ENCODE data around the gene NCK2. TPM values are rescaled to one million over a fixed set of nuclear protein-coding genes. Genes with fewer than 3 reads are reported as not detected.

Gene NCK2
- total RNA-seq, 4 donors from 2014 or later: 56.1 to 69.6 (median 58.7) TPM

DNA sequence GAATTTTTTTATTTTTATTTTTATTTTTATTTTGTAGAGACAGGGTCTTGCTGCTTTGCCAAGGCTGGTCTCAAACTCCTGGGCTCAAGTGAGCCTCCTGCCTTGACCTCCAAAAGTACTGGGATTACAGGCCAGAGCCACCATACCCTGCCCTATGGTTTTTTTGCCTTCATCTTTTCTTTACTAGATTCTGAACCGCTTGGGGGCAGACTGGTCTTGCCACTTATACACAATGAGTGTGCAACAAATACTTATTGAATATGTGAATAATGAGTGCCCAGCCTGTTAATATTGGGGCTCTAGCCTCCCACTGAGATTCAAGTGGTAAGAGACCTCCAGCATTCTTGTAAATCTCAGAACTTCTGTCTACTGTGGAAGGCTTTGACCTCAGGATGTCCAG lies 3.9 kb downstream of the NCK2 start:
- intact Hi-C loops (cut with DNase I; ENCODE audit: low total_unique reads): no loop called here
- H3K4me3 ChIP-seq (ENCODE audit: low read depth, poor library complexity, severe bottlenecking): no peak overlapping the region
- WGBS, 2 donors: 74 to 79% methylated on average over 1 of the region's 1 CpG
- TF ChIP-seq, protein P1, sequence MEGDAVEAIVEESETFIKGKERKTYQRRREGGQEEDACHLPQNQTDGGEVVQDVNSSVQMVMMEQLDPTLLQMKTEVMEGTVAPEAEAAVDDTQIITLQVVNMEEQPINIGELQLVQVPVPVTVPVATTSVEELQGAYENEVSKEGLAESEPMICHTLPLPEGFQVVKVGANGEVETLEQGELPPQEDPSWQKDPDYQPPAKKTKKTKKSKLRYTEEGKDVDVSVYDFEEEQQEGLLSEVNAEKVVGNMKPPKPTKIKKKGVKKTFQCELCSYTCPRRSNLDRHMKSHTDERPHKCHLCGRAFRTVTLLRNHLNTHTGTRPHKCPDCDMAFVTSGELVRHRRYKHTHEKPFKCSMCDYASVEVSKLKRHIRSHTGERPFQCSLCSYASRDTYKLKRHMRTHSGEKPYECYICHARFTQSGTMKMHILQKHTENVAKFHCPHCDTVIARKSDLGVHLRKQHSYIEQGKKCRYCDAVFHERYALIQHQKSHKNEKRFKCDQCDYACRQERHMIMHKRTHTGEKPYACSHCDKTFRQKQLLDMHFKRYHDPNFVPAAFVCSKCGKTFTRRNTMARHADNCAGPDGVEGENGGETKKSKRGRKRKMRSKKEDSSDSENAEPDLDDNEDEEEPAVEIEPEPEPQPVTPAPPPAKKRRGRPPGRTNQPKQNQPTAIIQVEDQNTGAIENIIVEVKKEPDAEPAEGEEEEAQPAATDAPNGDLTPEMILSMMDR (IDR thresholded peaks at IDR 0.05): no peak
- no peak for TF ChIP-seq POLR2A (IDR thresholded peaks at IDR 0.05)
- no peak for DNase-seq (ENCODE audit: low spot score in 2 of 2)

- H3K4me3 ChIP-seq (ENCODE audit: low read depth, poor library complexity, severe bottlenecking): no peak overlapping the region
- TF ChIP-seq, protein P1 (IDR thresholded peaks at IDR 0.05): no peak
- TF ChIP-seq POLR2A (IDR thresholded peaks at IDR 0.05): no peak
- intact Hi-C loops (cut with DNase I; ENCODE audit: low total_unique reads): loop anchor here (10.0 kb wide), 1 partner anchor 125 kb away; no protein-coding TSS in a partner anchor
- 89 to 95% methylated on average over 17 to 18 of the region's 18 CpGs for WGBS, 2 donors
- no peak for DNase-seq (ENCODE audit: low spot score in 2 of 2)
These were observed 5.1 kb downstream of the NCK2 start for GRCh38 chr2:105749583-105750400.

GRCh38 chr2:105750735-105751134 lies 6.0 kb downstream of the NCK2 start:
- intact Hi-C loops (cut with DNase I; ENCODE audit: low total_unique reads): loop anchor here (10.0 kb wide), 1 partner anchor 124 kb away; no protein-coding TSS in a partner anchor
- no peak for DNase-seq (ENCODE audit: low spot score in 2 of 2)
- H3K4me3 ChIP-seq (ENCODE audit: low read depth, poor library complexity, severe bottlenecking): no peak overlapping the region
- 94 to 97% methylated on average over 4 of the region's 4 CpGs for WGBS, 2 donors
- TF ChIP-seq POLR2A (IDR thresholded peaks at IDR 0.05): no peak
- TF ChIP-seq, protein P1 (IDR thresholded peaks at IDR 0.05): no peak

- no peak overlapping the region for H3K4me3 ChIP-seq (ENCODE audit: low read depth, poor library complexity, severe bottlenecking)
- no peak for DNase-seq (ENCODE audit: low spot score in 2 of 2)
- WGBS, 2 donors: 79 to 82% methylated on average over 3 of the region's 3 CpGs
- no peak for TF ChIP-seq POLR2A (IDR thresholded peaks at IDR 0.05)
- TF ChIP-seq, protein P1 (IDR thresholded peaks at IDR 0.05): no peak
- intact Hi-C loops (cut with DNase I; ENCODE audit: low total_unique reads): loop anchor here (10.0 kb wide), 1 partner anchor 124 kb away; no protein-coding TSS in a partner anchor
These were observed 6.6 kb downstream of the NCK2 start for GRCh38 chr2:105751272-105751671.

- TF ChIP-seq, protein P1 (IDR thresholded peaks at IDR 0.05): no peak
- TF ChIP-seq POLR2A (IDR thresholded peaks at IDR 0.05): no peak
- 84 to 86% methylated on average over 5 of the region's 5 CpGs for WGBS, 2 donors
These were observed 8.1 kb downstream of the NCK2 start for GRCh38 chr2:105752691-105753358.

More at GRCh38 chr2:105752691-105753358, 8.1 kb downstream of the NCK2 start:
- intact Hi-C loops (cut with DNase I; ENCODE audit: low total_unique reads): loop anchor here (10.0 kb wide), 1 partner anchor 122 kb away; no protein-coding TSS in a partner anchor
- no peak for DNase-seq (ENCODE audit: low spot score in 2 of 2)
- no peak overlapping the region for H3K4me3 ChIP-seq (ENCODE audit: low read depth, poor library complexity, severe bottlenecking)
